GM12873 (cell line): ENCODE measurements around the gene MARCKS.

Source experiments
- TF ChIP-seq, protein P1 (sequence below): IDR thresholded peaks from 2 replicates; pipeline ENCODE4 v1.5.1; 2012; ENCODE audit warnings: low read depth, mild to moderate bottlenecking, moderate library complexity, low read length, control low read depth; ENCODE audit not compliant: insufficient read depth; ENCODE audit errors: missing control alignments

The MARCKS gene

DNA sequence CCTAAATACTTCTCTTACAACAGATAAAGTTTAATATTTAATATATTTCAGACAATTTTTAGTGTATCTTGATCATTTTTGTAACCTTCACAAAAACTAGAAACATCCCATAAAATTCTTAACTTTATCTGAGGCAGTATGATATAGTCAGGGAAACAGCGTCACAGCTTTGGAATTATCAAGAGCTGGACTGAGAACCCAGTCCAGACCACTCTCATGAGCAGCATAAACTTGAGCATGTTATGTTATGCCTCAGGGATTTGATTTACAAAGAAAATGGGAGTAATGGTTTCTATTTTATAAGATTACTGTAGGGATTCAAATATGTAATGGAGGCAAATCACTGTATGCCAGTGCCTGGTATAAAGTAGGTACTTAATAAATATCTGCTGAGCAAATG lies 8.3 kb upstream of the MARCKS start:
- TF ChIP-seq, protein P1, sequence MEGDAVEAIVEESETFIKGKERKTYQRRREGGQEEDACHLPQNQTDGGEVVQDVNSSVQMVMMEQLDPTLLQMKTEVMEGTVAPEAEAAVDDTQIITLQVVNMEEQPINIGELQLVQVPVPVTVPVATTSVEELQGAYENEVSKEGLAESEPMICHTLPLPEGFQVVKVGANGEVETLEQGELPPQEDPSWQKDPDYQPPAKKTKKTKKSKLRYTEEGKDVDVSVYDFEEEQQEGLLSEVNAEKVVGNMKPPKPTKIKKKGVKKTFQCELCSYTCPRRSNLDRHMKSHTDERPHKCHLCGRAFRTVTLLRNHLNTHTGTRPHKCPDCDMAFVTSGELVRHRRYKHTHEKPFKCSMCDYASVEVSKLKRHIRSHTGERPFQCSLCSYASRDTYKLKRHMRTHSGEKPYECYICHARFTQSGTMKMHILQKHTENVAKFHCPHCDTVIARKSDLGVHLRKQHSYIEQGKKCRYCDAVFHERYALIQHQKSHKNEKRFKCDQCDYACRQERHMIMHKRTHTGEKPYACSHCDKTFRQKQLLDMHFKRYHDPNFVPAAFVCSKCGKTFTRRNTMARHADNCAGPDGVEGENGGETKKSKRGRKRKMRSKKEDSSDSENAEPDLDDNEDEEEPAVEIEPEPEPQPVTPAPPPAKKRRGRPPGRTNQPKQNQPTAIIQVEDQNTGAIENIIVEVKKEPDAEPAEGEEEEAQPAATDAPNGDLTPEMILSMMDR: no peak

DNA sequence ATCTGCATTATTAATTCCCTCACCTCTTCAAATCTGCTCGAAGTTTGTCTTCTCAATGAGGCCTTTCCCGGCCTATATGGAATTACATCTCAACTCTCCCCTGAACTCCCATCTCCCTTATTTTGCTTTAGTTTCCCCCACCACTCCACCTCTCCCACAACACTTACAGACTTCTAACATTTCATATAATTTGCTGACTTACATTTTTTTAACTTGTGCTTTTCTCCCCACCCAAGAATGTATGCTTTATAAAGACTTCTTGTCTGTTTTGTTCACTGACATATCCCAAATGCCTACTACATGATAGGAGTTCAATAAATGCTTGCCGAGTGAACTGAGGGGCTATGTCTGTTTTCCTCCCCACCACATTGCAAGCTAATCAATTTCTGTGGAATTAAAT lies 3.9 kb upstream of the MARCKS start:
- TF ChIP-seq, protein P1: no peak

DNA sequence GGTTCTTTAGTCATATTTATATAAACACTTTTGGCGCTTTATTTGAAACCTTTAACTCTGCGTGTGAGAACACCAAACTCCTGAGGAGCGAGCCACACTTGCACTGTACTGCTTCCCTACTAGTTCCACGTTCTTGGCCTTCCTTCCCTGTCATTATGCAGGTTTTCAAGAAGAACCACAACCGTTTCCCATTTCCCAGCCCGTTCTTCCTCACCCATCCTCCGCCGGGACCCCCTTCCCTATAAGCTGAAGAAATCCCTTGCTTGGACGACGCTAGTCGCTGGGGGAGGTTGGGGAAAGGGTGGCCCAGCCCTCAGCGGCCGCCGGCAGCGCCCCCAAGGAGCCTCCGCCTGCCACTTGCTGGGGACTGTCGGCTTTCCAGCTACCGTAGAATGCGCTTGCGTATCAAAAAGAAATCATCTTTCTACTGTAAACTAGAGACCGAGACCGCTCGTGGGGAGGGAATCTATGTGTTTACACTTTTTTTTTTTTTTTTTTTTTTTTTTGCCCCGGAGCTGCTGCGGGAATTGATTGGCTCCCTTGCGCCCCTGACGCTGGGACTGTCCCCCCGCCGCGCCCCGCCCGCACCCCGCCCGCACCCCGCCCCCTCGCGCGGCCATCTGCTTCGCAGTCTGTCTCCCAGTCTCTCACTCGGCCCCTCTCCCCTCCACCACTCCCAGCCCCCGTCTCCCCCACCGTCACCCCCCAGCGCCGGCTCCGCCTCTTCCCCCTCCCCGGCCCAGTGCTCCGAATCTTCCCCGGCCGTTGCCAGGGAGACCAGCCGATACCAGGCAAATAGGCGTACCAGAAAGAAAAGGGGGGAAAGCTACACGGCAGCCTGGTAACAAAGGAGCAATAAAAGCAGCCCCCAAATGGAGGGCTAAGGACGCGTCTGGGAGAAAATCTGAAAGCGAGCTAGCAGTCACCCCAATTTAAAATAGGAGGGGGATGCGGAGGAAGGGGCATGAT lies 2.3 kb upstream of the MARCKS start:
- TF ChIP-seq, protein P1: peak; percentile 26

DNA sequence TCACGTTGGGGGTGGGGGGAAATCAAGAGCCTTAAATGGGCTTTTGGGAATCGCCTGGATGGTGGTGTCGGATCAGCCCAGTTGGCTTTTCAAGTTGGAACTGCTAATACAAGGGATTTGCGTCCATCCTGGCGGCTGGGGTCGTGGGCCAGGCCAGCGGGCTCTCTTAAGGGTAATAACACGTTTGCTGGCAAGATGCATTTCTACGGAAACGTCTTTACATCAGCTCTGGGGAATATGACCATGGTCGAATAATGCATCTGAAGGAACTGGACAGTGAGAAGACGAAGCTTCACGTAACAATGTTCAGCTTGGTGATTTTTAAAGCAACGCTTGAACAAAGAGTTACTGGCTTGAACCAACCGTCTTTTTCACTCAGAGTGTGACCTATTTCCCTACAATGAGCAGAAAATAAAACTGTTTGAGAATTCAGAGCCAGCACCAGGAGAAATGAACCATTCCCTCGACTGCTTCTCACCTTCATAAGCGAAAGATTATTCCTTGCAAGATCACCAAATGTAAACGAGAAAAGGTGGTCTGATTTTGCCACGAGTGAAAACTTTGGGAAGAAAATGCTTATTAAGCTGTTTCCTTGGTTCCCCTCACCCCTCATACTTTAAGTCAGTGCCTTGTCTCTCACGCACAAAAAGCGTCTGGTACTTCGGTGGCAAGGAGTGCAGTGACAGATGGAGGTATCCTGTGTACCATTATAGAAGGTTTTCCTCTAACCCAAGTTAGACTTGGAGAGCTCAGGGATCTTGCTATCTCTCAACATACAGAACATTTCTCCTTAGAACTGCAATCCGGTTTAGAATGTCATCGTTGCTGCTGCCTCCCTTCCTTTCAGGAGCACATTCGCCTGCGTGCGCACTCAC lies 1.4 kb upstream of the MARCKS start:
- TF ChIP-seq, protein P1: no peak

DNA sequence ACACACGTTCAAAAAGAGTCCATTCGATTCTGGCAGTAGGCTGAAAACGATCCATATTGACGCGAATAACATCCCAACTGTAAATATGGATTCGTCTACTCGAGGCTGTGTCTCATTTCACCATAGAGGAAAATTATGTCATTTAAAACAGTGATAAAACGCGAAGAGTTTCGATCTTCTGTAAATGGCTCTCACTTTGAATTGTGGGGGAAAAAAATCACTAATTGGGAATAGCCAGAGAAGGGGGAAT lies 845 bp upstream of the MARCKS start:
- TF ChIP-seq, protein P1: no peak

DNA sequence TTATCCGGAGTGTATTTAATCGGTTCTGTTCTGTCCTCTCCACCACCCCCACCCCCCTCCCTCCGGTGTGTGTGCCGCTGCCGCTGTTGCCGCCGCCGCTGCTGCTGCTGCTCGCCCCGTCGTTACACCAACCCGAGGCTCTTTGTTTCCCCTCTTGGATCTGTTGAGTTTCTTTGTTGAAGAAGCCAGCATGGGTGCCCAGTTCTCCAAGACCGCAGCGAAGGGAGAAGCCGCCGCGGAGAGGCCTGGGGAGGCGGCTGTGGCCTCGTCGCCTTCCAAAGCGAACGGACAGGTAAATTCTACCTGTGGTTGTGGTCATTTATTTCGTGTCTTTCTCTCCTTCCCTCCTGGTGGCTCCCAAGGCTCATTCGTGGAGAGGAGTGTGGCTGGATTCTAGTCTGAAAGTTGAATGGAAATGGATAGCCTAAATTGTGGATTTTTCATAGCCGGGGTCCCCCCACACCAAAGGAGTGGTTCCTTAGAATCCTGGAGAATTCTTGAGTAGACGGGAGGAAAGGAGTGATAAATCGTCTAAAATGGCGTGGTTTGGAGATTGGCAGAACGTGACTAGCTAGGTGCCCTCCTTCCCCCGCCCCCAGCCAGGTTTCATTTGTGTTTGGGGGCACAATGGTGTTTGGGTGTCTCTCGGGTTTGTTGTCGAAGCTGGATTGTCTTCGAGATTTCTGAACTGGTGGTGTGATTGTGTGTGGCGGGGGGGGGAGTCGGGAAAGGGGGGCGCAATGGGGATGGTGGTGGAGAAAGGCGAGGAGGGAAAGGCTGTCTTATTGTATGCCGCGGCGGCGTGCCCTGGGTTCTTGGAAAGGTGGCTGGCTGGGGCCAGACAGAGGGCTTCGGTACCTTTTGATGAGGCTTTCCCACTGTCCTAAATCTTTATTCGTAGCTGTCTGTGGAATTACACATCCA lies 673 bp downstream of the MARCKS start:
- TF ChIP-seq, protein P1: no peak
